GM12872 (cell line): ENCODE results near the gene EPS15.

ENCODE experiments used
- CTCF ChIP-seq: IDR thresholded peaks from 3 replicates; pipeline ENCODE4 v1.5.1; 2011; ENCODE audit warnings: low read depth, mild to moderate bottlenecking, low read length, moderate library complexity; ENCODE audit not compliant: insufficient read depth

EPS15 gene

GRCh38 chr1:51525295-51525694 is 6.2 kb upstream of the EPS15 start:
- no peak for TF ChIP-seq CTCF

- no peak for TF ChIP-seq CTCF
Measured at GRCh38 chr1:51524817-51525216, 5.8 kb upstream of the EPS15 start.

- TF ChIP-seq CTCF: no peak
Measured at GRCh38 chr1:51523931-51524330, 4.9 kb upstream of the EPS15 start.

- TF ChIP-seq CTCF: no peak
Measured at GRCh38 chr1:51520700-51521248, 1.7 kb upstream of the EPS15 start.

GRCh38 chr1:51519865-51520699 is 1.0 kb upstream of the EPS15 start:
- TF ChIP-seq CTCF: no peak

GRCh38 chr1:51518586-51519047 is 449 bp downstream of the EPS15 start:
- TF ChIP-seq CTCF: no peak

GRCh38 chr1:51518033-51518585 is 957 bp downstream of the EPS15 start:
- no peak for TF ChIP-seq CTCF
